ENCODE data around the gene CUZD1. TPM values are rescaled to one million over a fixed set of nuclear protein-coding genes. Genes with fewer than 3 reads are reported as not detected.
"Not testable (repeated sequence)": the region's sequence is repeated elsewhere in the genome, so short reads cannot be mapped to it uniquely, and the experiment has no call there.

The CUZD1 gene
- total RNA-seq, 6 experiments from 2014 or later, result 0.34 to 0.60 (median 0.47) TPM

DNA sequence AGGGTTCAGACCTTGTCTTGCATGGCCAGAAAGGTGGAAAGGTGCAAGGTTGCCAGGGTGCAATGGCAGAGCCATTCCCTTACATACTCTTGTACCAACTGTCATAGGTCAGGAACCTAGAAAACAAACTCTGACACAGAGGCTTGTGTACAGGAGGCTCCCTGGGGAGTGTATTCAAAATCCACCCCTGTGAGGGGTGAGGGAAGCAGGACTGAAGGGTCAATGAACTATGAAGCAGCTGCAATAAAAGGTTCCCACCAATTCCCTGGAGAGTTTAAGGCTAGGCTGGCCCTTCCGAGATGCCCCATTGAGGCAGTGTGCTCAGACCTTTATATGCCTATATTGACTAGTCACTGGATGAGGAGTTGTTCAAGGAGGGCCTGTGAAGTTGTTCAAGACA, 13.9 kb upstream of the CUZD1 start:
- Mint-ChIP-seq H3K4me3 (no peak overlapping the region), H3K4me1 (ENCODE audit: low read depth) (peaks cover 93% of the 10 kb centered on the region), H3K27ac (no peak overlapping the region), H3K27me3 (ENCODE audit: insufficient read depth) (no peaks in the 10 kb centered on the region; the same call in 1 of the 2 replicates), H3K9me3 (no peaks in the 10 kb centered on the region), H3K36me3 (ENCODE audit: low read depth) (peaks cover 25% of the 10 kb centered on the region)
- TF ChIP-seq, protein P1, sequence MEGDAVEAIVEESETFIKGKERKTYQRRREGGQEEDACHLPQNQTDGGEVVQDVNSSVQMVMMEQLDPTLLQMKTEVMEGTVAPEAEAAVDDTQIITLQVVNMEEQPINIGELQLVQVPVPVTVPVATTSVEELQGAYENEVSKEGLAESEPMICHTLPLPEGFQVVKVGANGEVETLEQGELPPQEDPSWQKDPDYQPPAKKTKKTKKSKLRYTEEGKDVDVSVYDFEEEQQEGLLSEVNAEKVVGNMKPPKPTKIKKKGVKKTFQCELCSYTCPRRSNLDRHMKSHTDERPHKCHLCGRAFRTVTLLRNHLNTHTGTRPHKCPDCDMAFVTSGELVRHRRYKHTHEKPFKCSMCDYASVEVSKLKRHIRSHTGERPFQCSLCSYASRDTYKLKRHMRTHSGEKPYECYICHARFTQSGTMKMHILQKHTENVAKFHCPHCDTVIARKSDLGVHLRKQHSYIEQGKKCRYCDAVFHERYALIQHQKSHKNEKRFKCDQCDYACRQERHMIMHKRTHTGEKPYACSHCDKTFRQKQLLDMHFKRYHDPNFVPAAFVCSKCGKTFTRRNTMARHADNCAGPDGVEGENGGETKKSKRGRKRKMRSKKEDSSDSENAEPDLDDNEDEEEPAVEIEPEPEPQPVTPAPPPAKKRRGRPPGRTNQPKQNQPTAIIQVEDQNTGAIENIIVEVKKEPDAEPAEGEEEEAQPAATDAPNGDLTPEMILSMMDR (IDR thresholded peaks at IDR 0.05), result no peak
- no peak for DNase-seq

DNA sequence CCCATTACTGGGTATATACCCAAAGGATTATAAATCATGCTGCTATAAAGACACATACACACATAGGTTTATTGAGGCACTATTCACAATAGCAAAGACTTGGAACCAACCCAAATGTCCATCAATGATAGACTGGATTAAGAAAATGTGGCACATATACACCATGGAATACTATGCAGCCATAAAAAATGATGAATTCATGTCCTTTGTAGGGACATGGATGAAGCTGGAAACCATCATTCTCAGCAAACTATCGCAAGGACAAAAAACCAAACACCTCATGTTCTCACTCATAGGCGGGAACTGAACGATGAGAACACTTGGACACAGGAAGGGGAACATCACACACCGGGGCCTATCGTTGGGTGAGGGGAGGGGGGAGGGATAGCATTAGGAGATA, 12.4 kb upstream of the CUZD1 start:
- not testable (repeated sequence) for DNase-seq; H3K27me3 Mint-ChIP-seq (ENCODE audit: insufficient read depth); H3K4me3 Mint-ChIP-seq; H3K9me3 Mint-ChIP-seq
- Mint-ChIP-seq H3K4me1 (ENCODE audit: low read depth) (peaks cover 93% of the 10 kb centered on the region), H3K27ac (0 out of 2 replicates have a peak overlapping the region, but pooled peaks have one; percentile 96), H3K36me3 (ENCODE audit: low read depth) (peaks cover 30% of the 10 kb centered on the region)

DNA sequence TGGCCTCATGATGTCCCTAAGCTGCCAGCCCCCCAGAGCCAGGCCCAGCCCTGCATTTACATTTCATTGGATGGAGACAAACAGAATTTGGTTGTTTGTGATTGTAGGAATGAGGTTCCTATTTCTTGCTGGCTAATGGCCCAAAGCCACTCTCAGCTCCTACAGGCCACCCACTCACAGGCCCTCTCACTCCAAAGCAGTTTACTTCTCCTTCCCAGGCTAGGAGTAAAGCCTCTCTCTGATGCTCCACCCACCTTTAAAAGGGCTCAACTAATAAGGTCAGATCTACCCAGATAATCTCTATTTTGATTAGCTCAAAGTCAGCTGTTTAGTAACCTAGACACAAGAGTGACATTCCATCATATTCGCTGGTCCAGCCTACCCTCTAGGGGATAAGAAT, 11.2 kb upstream of the CUZD1 start:
- H3K27ac Mint-ChIP-seq, result peak overlapping the region; percentile 96
- TF ChIP-seq, protein P1 (IDR thresholded peaks at IDR 0.05), result no peak
- peaks cover 32% of the 10 kb centered on the region for H3K36me3 Mint-ChIP-seq (ENCODE audit: low read depth)
- peak overlapping the region; percentile 14; the same call in 1 of the 2 replicates for H3K4me3 Mint-ChIP-seq
- DNase-seq, result no peak
- H3K27me3 Mint-ChIP-seq (ENCODE audit: insufficient read depth), result no peaks in the 10 kb centered on the region
- peaks cover 93% of the 10 kb centered on the region for H3K4me1 Mint-ChIP-seq (ENCODE audit: low read depth)
- no peaks in the 10 kb centered on the region for H3K9me3 Mint-ChIP-seq

GRCh38 chr10:122855745-122856144, 10.1 kb upstream of the CUZD1 start:
- Mint-ChIP-seq H3K9me3 (no peaks in the 10 kb centered on the region), H3K27me3 (ENCODE audit: insufficient read depth) (no peaks in the 10 kb centered on the region), H3K4me1 (ENCODE audit: low read depth) (peaks cover 93% of the 10 kb centered on the region), H3K27ac (peak overlapping the region; percentile 96), H3K36me3 (ENCODE audit: low read depth) (peaks cover 32% of the 10 kb centered on the region), H3K4me3 (peak overlapping the region; percentile 80)
- TF ChIP-seq, protein P1 (IDR thresholded peaks at IDR 0.05), result no peak
- DNase-seq, result no peak

DNA sequence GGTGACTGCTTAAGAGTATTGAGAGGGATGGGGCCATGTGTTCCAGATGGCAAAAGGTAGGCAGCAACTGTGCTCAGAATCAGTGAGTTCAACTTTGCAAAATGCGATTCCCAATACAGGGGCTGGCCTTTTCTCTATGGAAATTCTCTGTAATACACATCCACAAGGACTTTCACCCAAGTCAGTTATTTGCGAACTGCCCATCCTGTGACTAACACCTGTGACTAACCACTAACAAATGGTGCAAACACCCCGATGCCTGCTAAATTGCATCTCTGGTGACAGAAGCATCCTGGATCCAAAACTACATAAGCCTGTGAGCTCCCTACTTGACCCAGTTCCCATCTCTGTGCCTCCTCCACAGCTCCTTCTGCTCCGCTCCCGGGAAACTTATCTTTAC, 9.0 kb upstream of the CUZD1 start:
- Mint-ChIP-seq H3K27me3 (ENCODE audit: insufficient read depth) (no peaks in the 10 kb centered on the region; the same call in none of the 2 replicates), H3K27ac (peak overlapping the region; percentile 96), H3K4me1 (ENCODE audit: low read depth) (peaks cover 93% of the 10 kb centered on the region), H3K9me3 (no peaks in the 10 kb centered on the region), H3K36me3 (ENCODE audit: low read depth) (peaks cover 40% of the 10 kb centered on the region), H3K4me3 (peak overlapping the region; percentile 80)
- TF ChIP-seq, protein P1 (IDR thresholded peaks at IDR 0.05), result no peak
- DNase-seq, result peak; percentile 90

DNA sequence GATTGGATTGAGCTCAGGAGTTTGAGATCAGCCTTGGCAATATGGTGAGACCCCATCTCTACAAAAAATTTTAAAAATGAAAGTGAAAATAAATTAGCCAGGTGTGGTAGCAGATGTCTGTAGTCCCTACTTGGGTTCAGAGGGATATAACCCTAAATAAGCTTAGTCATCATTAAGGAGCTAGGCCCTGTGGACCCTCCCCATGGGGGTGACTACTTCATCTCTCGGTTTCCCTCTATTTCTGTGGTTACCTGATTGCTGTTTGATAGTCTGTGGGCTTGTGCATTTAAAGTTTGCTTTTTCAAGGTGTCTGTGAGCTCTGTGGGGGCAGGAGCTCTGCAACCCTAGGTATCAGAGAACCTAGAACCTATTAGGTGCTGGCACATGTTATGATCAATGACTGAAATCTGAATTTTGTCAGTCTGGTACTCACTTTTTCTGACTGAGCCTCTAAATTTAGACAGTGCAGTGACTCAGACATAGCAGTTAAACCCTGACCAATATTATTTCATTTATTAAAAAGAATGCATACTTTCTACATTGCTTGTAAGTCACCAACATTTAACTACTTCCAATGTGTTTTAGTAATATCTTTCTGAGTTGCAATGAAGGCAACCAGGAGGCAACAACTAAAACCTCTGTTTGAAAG, 8.1 kb upstream of the CUZD1 start:
- H3K4me1 Mint-ChIP-seq (ENCODE audit: low read depth), result peaks cover 84% of the 10 kb centered on the region
- H3K27ac Mint-ChIP-seq, result peak overlapping the region; percentile 96
- peaks cover 35% of the 10 kb centered on the region for H3K36me3 Mint-ChIP-seq (ENCODE audit: low read depth)
- peak overlapping the region; percentile 80 for H3K4me3 Mint-ChIP-seq
- no peaks in the 10 kb centered on the region; the same call in none of the 2 replicates for H3K27me3 Mint-ChIP-seq (ENCODE audit: insufficient read depth)
- no peaks in the 10 kb centered on the region for H3K9me3 Mint-ChIP-seq
- TF ChIP-seq, protein P1 (IDR thresholded peaks at IDR 0.05), result no peak
- peak; percentile 55 for DNase-seq

Measured in HFFc6 (cell line).